ENCODE results near the gene NABP2.

The NABP2 gene

GRCh38 chr12:56224102-56224701 is at the start of gene NABP2:
Gene NABP2 (plus strand): TSS chr12:56224342. CDS start chr12:56224857, 515 bp downstream.
- peak; percentile 100 for DNase-seq (ENCODE audit: low spot score)

- no peak for DNase-seq (ENCODE audit: low spot score)
These were observed 45.8 kb upstream of the NABP2 start for GRCh38 chr12:56178347-56178746.

GRCh38 chr12:56186957-56187356 is 37.2 kb upstream of the NABP2 start:
- no peak for DNase-seq (ENCODE audit: low spot score)

- peak; percentile 15 for DNase-seq (ENCODE audit: low spot score)
These were observed 35.9 kb upstream of the NABP2 start for GRCh38 chr12:56188131-56188777.

- no peak for DNase-seq (ENCODE audit: low spot score)
These were observed 35.4 kb upstream of the NABP2 start for GRCh38 chr12:56188778-56189098.

- peak; percentile 97 for DNase-seq (ENCODE audit: low spot score)
These were observed 34.8 kb upstream of the NABP2 start, which contains the start of gene SMARCC2 for GRCh38 chr12:56189099-56189917. Gene SMARCC2 (minus strand): TSS chr12:56189483. CDS start chr12:56189461, 22 bp downstream.

- peak; percentile 78 for DNase-seq (ENCODE audit: low spot score)
These were observed 34.0 kb upstream of the NABP2 start for GRCh38 chr12:56189918-56190694.

- DNase-seq (ENCODE audit: low spot score), result peak; percentile 12
These were observed 33.4 kb upstream of the NABP2 start for GRCh38 chr12:56190695-56191155.

- DNase-seq (ENCODE audit: low spot score), result no peak
These were observed 31.6 kb upstream of the NABP2 start for GRCh38 chr12:56192582-56192981.

GRCh38 chr12:56193025-56193578 is 31.0 kb upstream of the NABP2 start:
- DNase-seq (ENCODE audit: low spot score), result peak; percentile 74

- peak; percentile 82 for DNase-seq (ENCODE audit: low spot score)
These were observed 27.2 kb upstream of the NABP2 start for GRCh38 chr12:56196818-56197550.

- DNase-seq (ENCODE audit: low spot score), result no peak
These were observed 26.1 kb upstream of the NABP2 start for GRCh38 chr12:56197921-56198635.

GRCh38 chr12:56198836-56199235 is 25.3 kb upstream of the NABP2 start:
- peak; percentile 35 for DNase-seq (ENCODE audit: low spot score)

GRCh38 chr12:56202366-56202765 is 21.8 kb upstream of the NABP2 start:
- no peak for DNase-seq (ENCODE audit: low spot score)

GRCh38 chr12:56202838-56203237 is 21.3 kb upstream of the NABP2 start:
- DNase-seq (ENCODE audit: low spot score), result no peak

GRCh38 chr12:56204275-56204674 is 19.9 kb upstream of the NABP2 start:
- no peak for DNase-seq (ENCODE audit: low spot score)

GRCh38 chr12:56205445-56205844 is 18.7 kb upstream of the NABP2 start:
- DNase-seq (ENCODE audit: low spot score), result no peak

GRCh38 chr12:56206452-56207166 is 17.5 kb upstream of the NABP2 start:
- peak; percentile 42 for DNase-seq (ENCODE audit: low spot score)

GRCh38 chr12:56208006-56208405 is 16.1 kb upstream of the NABP2 start:
- no peak for DNase-seq (ENCODE audit: low spot score)

- no peak for DNase-seq (ENCODE audit: low spot score)
These were observed 11.8 kb upstream of the NABP2 start for GRCh38 chr12:56212361-56212760.

Data from GM03348 (cell line).